GM23338 (cell line): Measurements from ENCODE around the gene RTEL1. TPM values are rescaled to one million over a fixed set of nuclear protein-coding genes. Genes with fewer than 3 reads are reported as not detected.
"Not testable (repeated sequence)": the region's sequence is repeated elsewhere in the genome, so short reads cannot be mapped to it uniquely, and the experiment has no call there.

Experiments used
- ATAC-seq: fragments of 200-7000 bp; cut with Tn5 transposase; 3 replicates; pipeline ENCODE4 v1.9.1; 2020
- DNase-seq: peaks from one replicate; pipeline ENCODE4 v3.0.0-alpha.2; 2015; ENCODE audit warnings: low spot score
- H2AFZ ChIP-seq: fragments of 200-600 bp; sonication (generic); 2 replicates; pipeline ENCODE4 v1.8.0; 2016; ENCODE audit warnings: antibody characterized with exemption, mild to moderate bottlenecking, moderate library complexity
- H3F3A ChIP-seq: fragments of 200-600 bp; sonication (generic); replicated peaks from 2 replicates; pipeline ENCODE4 v1.8.0; 2017; ENCODE audit warnings: antibody characterized with exemption, mixed run types, low read depth
- H3K27ac ChIP-seq: fragments of 200-600 bp; sonication (generic); 2 replicates; pipeline ENCODE4 v1.6.1; 2016; ENCODE audit warnings: low read depth
- H3K27me3 ChIP-seq: fragments of 200-600 bp; sonication (generic); 2 replicates; pipeline ENCODE4 v1.8.0; 2016; ENCODE audit warnings: mild to moderate bottlenecking, mixed run types, moderate library complexity; ENCODE audit not compliant: insufficient read depth
- H3K36me3 ChIP-seq: fragments of 200-600 bp; sonication (generic); 2 replicates; pipeline ENCODE4 v1.8.0; 2016; ENCODE audit warnings: mild to moderate bottlenecking; ENCODE audit not compliant: insufficient read depth
- H3K4me1 ChIP-seq: fragments of 200-600 bp; sonication (generic); 2 replicates; pipeline ENCODE4 v1.8.0; 2016; ENCODE audit warnings: mild to moderate bottlenecking, moderate library complexity; ENCODE audit not compliant: insufficient read depth
- H3K4me2 ChIP-seq: fragments of 200-600 bp; sonication (generic); 2 replicates; pipeline ENCODE4 v1.7.1; 2017; ENCODE audit warnings: mixed run types
- H3K4me3 ChIP-seq: fragments of 200-600 bp; sonication (generic); 2 replicates; pipeline ENCODE4 v1.6.1; 2016; ENCODE audit warnings: mixed run types
- H3K79me2 ChIP-seq: fragments of 200-600 bp; sonication (generic); replicated peaks from 2 replicates; pipeline ENCODE4 v1.8.0; 2017; ENCODE audit warnings: mild to moderate bottlenecking; ENCODE audit not compliant: insufficient read depth
- H3K9me2 ChIP-seq: fragments of 200-600 bp; sonication (generic); 2 replicates; pipeline ENCODE4 v1.8.0; 2017; ENCODE audit not compliant: insufficient read depth
- H4K20me1 ChIP-seq: fragments of 200-600 bp; sonication (generic); replicated peaks from 2 replicates; pipeline ENCODE4 v1.8.0; 2017; ENCODE audit warnings: mild to moderate bottlenecking; ENCODE audit not compliant: insufficient read depth
- H3K27ac Mint-ChIP-seq: 2 replicates; pipeline ENCODE4 v1.8.0; 2020; ENCODE audit warnings: inconsistent platforms, mild to moderate bottlenecking, moderate library complexity, mixed read lengths
- H3K27me3 Mint-ChIP-seq: 3 replicates; pipeline ENCODE4 v1.8.0; 2022; ENCODE audit warnings: low read depth, mild to moderate bottlenecking, moderate library complexity, mixed read lengths, inconsistent platforms; ENCODE audit not compliant: insufficient read depth, poor library complexity
- H3K36me3 Mint-ChIP-seq: 3 replicates; pipeline ENCODE4 v1.8.0; 2021; ENCODE audit warnings: low read depth, mild to moderate bottlenecking, inconsistent platforms, moderate library complexity, mixed read lengths
- H3K4me1 Mint-ChIP-seq: 3 replicates; pipeline ENCODE4 v1.8.0; 2020; ENCODE audit warnings: mild to moderate bottlenecking, inconsistent platforms, mixed read lengths
- H3K4me3 Mint-ChIP-seq: 3 replicates; pipeline ENCODE4 v1.8.0; 2021; ENCODE audit warnings: moderate library complexity, mild to moderate bottlenecking, inconsistent platforms, mixed read lengths
- H3K9me3 Mint-ChIP-seq: 3 replicates; pipeline ENCODE4 v1.8.0; 2020; ENCODE audit warnings: moderate library complexity, mild to moderate bottlenecking, inconsistent platforms, mixed read lengths
- EZH2 ChIP-seq: fragments of 200-600 bp; sonication (generic); IDR thresholded peaks from one replicate; pipeline ENCODE4 v1.8.0; 2017; ENCODE audit warnings: antibody characterized with exemption, mild to moderate bottlenecking, low read depth; ENCODE audit not compliant: unreplicated experiment
- NANOG ChIP-seq: IDR thresholded peaks from 2 replicates; pipeline ENCODE4 v1.6.1; 2016; ENCODE audit warnings: antibody characterized with exemption, borderline replicate concordance
- POLR2AphosphoS5 ChIP-seq: IDR thresholded peaks from 2 replicates; pipeline ENCODE4 v1.6.1; 2016; ENCODE audit warnings: antibody characterized with exemption, low read depth
- ZNF331 ChIP-seq: fragments of 250-450 bp; sonication (Bioruptor Pico); IDR thresholded peaks from 2 replicates; pipeline ENCODE4 v1.5.0; 2020; ENCODE audit warnings: low read depth, mild to moderate bottlenecking, moderate library complexity
- ZNF462 ChIP-seq: fragments of 250-450 bp; sonication (Bioruptor Pico); IDR thresholded peaks from 2 replicates; pipeline ENCODE4 v1.5.0; 2020; ENCODE audit warnings: mild to moderate bottlenecking, moderate library complexity
- polyA plus RNA-seq: library from polyadenylated mRNA; unstranded; fragments of >200 nt; fragmentation: Nextera tagmentation; extraction: Ambion mirVana; gene quantifications from 2 replicates; pipeline ENCODE4 v1.2.1, GENCODE V29; 2016
- total RNA-seq: library from RNA; depleted of rRNA; stranded (reverse); fragments of >200 nt; shearing (Covaris generic); gene quantifications from 2 replicates; pipeline ENCODE4 v1.2.3, GENCODE V29; 2014

RTEL1 gene
- total and polyA plus RNA-seq, 2 experiments from 2014 or later = 14.2 to 34.5 TPM

- TF ChIP-seq POLR2AphosphoS5 (no peak), EZH2 (no peak)
- H3F3A ChIP-seq = peaks cover 11% of the 10 kb centered on the region
- DNase-seq = no peak
- Mint-ChIP-seq H3K27ac (no peak overlapping the region), H3K9me3 (no peaks in the 10 kb centered on the region), H3K4me3 (no peak overlapping the region), H3K4me1 (peaks cover 15% of the 10 kb centered on the region), H3K36me3 (peaks cover 3% of the 10 kb centered on the region; the same call in 2 of the 3 replicates), H3K27me3 (peaks cover 11% of the 10 kb centered on the region)
- no peaks in the 10 kb centered on the region for H3K9me2 ChIP-seq
- H4K20me1 ChIP-seq = no peaks in the 10 kb centered on the region; the same call in 1 of the 2 replicates
- H3K4me2 ChIP-seq = no peak overlapping the region
- H3K27ac ChIP-seq = no peak overlapping the region
- H3K79me2 ChIP-seq = 0 out of 2 replicates have a peak, but pooled peaks cover 3% of the 10 kb centered on the region
- no peaks in the 10 kb centered on the region for H3K27me3 ChIP-seq
- H2AFZ ChIP-seq = no peak overlapping the region
- H3K4me1 ChIP-seq = peaks cover 5% of the 10 kb centered on the region; the same call in 1 of the 2 replicates
- no peaks in the 10 kb centered on the region for H3K36me3 ChIP-seq
- no peak for ATAC-seq
- H3K4me3 ChIP-seq = no peak overlapping the region
Measured at GRCh38 chr20:63648190-63648589, 9.9 kb upstream of the RTEL1 start.

- Histone ChIP-seq H3K4me1 (peaks cover 6% of the 10 kb centered on the region), H3F3A (peaks cover 6% of the 10 kb centered on the region; the same call in 1 of the 2 replicates), H3K27me3 (no peaks in the 10 kb centered on the region), H3K4me3 (no peak overlapping the region), H3K36me3 (no peaks in the 10 kb centered on the region), H3K79me2 (0 out of 2 replicates have a peak, but pooled peaks cover 3% of the 10 kb centered on the region), H2AFZ (no peak overlapping the region), H4K20me1 (no peaks in the 10 kb centered on the region; the same call in 1 of the 2 replicates), H3K4me2 (no peak overlapping the region), H3K27ac (no peak overlapping the region), H3K9me2 (no peaks in the 10 kb centered on the region)
- H3K4me3 Mint-ChIP-seq = no peak overlapping the region
- H3K9me3 Mint-ChIP-seq = no peaks in the 10 kb centered on the region
- no peak overlapping the region for H3K27ac Mint-ChIP-seq
- H3K27me3 Mint-ChIP-seq = peaks cover 11% of the 10 kb centered on the region
- H3K36me3 Mint-ChIP-seq = peaks cover 3% of the 10 kb centered on the region; the same call in 2 of the 3 replicates
- peaks cover 14% of the 10 kb centered on the region for H3K4me1 Mint-ChIP-seq
- DNase-seq = no peak
- no peak for ATAC-seq
- no peak for TF ChIP-seq NANOG
- TF ChIP-seq ZNF331 (CRISPR knock-in tag) = no peak
- TF ChIP-seq ZNF462 (CRISPR knock-in tag) = no peak
Measured at GRCh38 chr20:63648895-63649589, 9.1 kb upstream of the RTEL1 start.

- H3F3A ChIP-seq, H3K4me3 Mint-ChIP-seq, H3K27ac Mint-ChIP-seq, H3K9me2 ChIP-seq, H3K36me3 Mint-ChIP-seq, H3K79me2 ChIP-seq, H3K4me3 ChIP-seq, H3K27me3 ChIP-seq, H4K20me1 ChIP-seq, ATAC-seq, H3K9me3 Mint-ChIP-seq, H3K27ac ChIP-seq, H3K27me3 Mint-ChIP-seq, H3K4me2 ChIP-seq, H2AFZ ChIP-seq, DNase-seq, H3K36me3 ChIP-seq: not testable (repeated sequence)
- peaks cover 13% of the 10 kb centered on the region for H3K4me1 ChIP-seq
- peaks cover 20% of the 10 kb centered on the region for H3K4me1 Mint-ChIP-seq
Measured at GRCh38 chr20:63650486-63650885, 7.6 kb upstream of the RTEL1 start.
